SJCRH30 (cell line): ENCODE data around the gene CORO2A. TPM values are rescaled to one million over a fixed set of nuclear protein-coding genes. Genes with fewer than 3 reads are reported as not detected.
"Not testable (repeated sequence)": the region's sequence is repeated elsewhere in the genome, so short reads cannot be mapped to it uniquely, and the experiment has no call there.

Experiments
- DNase-seq, 2 experiments: peaks; one replicate each; pipeline ENCODE4 v3.0.0-alpha.2; 2015 to 2020
- H3K27ac ChIP-seq: fragments of 250-450 bp; sonication (Bioruptor Pico); 2 replicates; pipeline ENCODE4 v1.5.1; 2020; ENCODE audit warnings: mild to moderate bottlenecking, moderate library complexity
- H3K27me3 ChIP-seq: fragments of 250-450 bp; sonication (Bioruptor Pico); 2 replicates; pipeline ENCODE4 v1.5.1; 2020; ENCODE audit warnings: mild to moderate bottlenecking, moderate library complexity
- H3K36me3 ChIP-seq: fragments of 250-450 bp; sonication (Bioruptor Pico); 2 replicates; pipeline ENCODE4 v1.5.1; 2020; ENCODE audit warnings: mild to moderate bottlenecking, moderate library complexity
- H3K4me1 ChIP-seq: fragments of 250-450 bp; sonication (Bioruptor Pico); 2 replicates; pipeline ENCODE4 v1.5.1; 2020; ENCODE audit warnings: mild to moderate bottlenecking, moderate library complexity
- H3K4me3 ChIP-seq: fragments of 250-450 bp; sonication (Bioruptor Pico); 2 replicates; pipeline ENCODE4 v1.5.1; 2020; ENCODE audit warnings: mild to moderate bottlenecking, moderate library complexity
- H3K9me3 ChIP-seq: fragments of 250-450 bp; sonication (Bioruptor Pico); replicated peaks from 2 replicates; pipeline ENCODE4 v1.5.1; 2020; ENCODE audit warnings: mild to moderate bottlenecking, moderate library complexity
- total RNA-seq: library from RNA; depleted of rRNA; stranded (reverse); fragments of >200 nt; shearing (Covaris generic); gene quantifications from 2 replicates; pipeline ENCODE4 v1.2.3, GENCODE V29; 2014; rRNA removed

Gene CORO2A
- total RNA-seq, 1 experiment from 2014 or later = 0.55 TPM

- Histone ChIP-seq H3K4me1 (no peaks in the 10 kb centered on the region), H3K27ac (no peak overlapping the region), H3K9me3 (no peaks in the 10 kb centered on the region), H3K4me3 (no peak overlapping the region), H3K27me3 (no peaks in the 10 kb centered on the region), H3K36me3 (peaks cover 21% of the 10 kb centered on the region)
- DNase-seq = no peak
These were observed 108.0 kb downstream of the CORO2A start for GRCh38 chr9:98084396-98084795.

DNA sequence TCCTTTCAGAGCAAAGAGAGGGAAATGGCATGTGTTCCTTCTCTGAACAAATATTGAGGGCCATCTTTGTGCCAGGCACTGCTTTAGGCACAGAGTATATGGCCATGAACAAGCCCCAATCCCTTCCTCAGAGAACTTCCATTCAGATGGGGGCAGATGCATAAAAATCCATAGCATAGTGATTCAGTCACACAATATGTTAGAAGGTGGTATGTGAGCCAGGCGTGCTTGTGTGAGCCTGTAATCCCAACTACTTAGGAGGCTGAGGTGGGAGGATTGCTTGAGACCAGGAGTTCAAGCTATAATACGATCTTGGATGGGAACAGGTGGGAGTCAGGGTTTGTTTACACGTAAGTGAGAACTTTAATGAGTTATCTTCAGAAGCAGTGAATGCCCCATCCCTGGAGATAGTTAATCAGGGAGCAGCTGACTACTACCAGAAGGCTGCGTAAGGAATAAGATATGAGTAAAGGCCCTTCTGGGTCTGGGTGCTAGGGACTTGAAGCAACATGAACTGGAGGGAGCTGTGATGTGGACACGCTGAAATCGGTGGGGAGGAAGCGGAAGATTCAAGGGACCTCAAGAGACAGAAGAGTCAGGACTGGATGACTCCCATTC lies 108.8 kb downstream of the CORO2A start:
- DNase-seq = peak in 1 of 2 experiments; percentile 13
- Histone ChIP-seq H3K36me3 (peaks cover 23% of the 10 kb centered on the region), H3K27ac (no peak overlapping the region), H3K9me3 (no peaks in the 10 kb centered on the region), H3K4me3 (no peak overlapping the region), H3K4me1 (no peaks in the 10 kb centered on the region), H3K27me3 (no peaks in the 10 kb centered on the region)

DNA sequence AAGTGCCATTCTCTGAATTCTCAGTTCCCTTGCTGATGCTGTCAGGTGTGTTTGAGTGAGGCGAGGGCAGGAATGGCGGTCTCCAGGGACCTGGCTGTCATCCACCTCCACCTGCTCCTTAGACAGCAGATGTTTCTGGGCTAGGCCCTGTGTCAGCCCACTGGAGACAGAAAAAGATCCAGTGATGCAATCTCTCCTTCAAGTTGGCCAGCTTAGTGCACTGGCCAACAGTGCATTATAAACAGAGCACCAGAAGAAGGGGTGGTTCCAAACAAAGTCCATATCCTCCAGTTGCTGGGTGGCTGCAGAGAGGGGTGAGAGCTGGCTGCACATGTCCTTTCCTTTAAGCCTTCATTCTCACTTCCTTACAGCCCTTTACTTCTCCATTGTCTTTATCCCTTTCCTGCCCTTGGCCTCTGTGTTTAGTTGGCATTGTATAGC lies 109.4 kb downstream of the CORO2A start:
- H3K9me3 ChIP-seq = no peaks in the 10 kb centered on the region
- peaks cover 23% of the 10 kb centered on the region for H3K36me3 ChIP-seq
- H3K27me3 ChIP-seq = no peaks in the 10 kb centered on the region
- H3K27ac ChIP-seq = no peak overlapping the region
- H3K4me3 ChIP-seq = no peak overlapping the region
- DNase-seq = no peak
- no peaks in the 10 kb centered on the region for H3K4me1 ChIP-seq

DNA sequence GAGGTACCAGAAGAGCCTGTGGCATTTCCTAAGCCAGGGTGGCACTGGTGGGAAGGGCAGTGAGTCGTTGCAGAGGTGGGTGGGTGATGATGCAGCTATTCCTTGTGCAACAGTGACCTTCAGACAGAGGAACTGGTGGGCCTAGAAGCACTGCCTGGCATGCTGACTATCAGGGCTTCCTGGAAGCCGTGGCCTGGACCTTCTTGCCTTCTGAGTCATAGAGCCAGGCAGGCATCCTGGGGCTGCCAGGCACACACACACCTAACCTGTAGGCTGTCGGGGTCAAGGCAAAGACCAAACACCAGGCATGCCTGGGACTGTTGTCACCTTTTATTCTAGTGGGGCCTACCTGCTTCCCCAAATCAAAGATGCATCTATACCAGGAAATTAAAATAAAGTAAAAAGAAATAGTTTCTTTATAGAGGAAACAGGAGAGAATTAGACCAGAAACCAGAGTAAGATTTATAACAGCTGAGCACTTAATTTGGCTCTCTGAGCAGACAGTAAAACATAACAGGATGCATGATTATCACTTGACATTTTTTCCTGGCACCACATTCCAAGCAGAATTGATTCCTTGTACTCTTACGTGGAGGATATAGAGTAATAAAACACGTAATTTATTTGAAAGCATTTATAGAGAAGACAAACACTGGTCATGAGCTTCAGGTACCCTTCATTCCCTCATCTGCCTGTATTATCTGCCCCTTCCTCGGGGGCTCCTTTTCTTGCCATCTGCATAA lies 110.8 kb downstream of the CORO2A start:
- H3K4me3 ChIP-seq = no peak overlapping the region
- H3K27ac ChIP-seq = no peak overlapping the region
- no peaks in the 10 kb centered on the region for H3K9me3 ChIP-seq
- no peaks in the 10 kb centered on the region for H3K4me1 ChIP-seq
- H3K27me3 ChIP-seq = no peaks in the 10 kb centered on the region
- no peak for DNase-seq
- peaks cover 23% of the 10 kb centered on the region for H3K36me3 ChIP-seq

DNA sequence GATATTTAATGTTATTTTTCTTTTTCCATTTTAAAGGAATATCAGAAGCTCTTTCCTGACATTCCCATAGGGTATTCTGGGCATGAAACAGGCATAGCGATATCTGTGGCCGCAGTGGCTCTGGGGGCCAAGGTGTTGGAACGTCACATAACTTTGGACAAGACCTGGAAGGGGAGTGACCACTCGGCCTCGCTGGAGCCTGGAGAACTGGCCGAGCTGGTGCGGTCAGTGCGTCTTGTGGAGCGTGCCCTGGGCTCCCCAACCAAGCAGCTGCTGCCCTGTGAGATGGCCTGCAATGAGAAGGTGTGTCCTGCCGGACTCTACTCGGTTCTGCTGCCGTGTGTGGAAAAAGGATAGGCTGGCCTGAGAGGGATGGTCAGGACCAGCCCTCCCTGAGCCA lies 111.7 kb downstream of the CORO2A start:
- no peak for DNase-seq
- H3K9me3 ChIP-seq = no peaks in the 10 kb centered on the region
- H3K27me3 ChIP-seq = no peaks in the 10 kb centered on the region
- no peak overlapping the region for H3K27ac ChIP-seq
- no peaks in the 10 kb centered on the region for H3K4me1 ChIP-seq
- H3K36me3 ChIP-seq = peaks cover 23% of the 10 kb centered on the region
- no peak overlapping the region for H3K4me3 ChIP-seq

- H3K9me3 ChIP-seq = no peaks in the 10 kb centered on the region
- no peak for DNase-seq
- H3K27ac ChIP-seq = no peak overlapping the region
- peaks cover 26% of the 10 kb centered on the region for H3K36me3 ChIP-seq
- no peaks in the 10 kb centered on the region for H3K4me1 ChIP-seq
- H3K4me3 ChIP-seq = no peak overlapping the region
- H3K27me3 ChIP-seq = no peaks in the 10 kb centered on the region
These were observed 112.1 kb downstream of the CORO2A start for GRCh38 chr9:98080326-98080725.

DNA sequence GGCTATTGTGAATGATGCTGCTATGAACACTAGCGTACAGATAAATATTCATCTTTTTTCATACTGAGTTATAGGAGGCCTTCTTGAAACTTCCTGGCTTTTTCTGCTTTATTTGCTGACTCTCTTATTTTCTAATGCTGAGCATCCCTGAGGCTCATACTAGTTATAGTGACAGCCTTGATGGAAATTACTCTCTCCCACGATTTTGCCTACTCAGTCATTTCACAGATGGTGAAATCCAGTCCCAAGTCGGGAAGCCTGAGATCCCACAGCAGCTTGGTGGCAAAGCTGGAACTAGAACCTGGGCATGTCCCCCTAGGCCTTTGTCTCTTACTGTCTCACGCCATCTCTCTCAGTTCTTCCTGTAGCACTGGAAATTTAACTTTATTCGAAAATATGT lies 113.5 kb downstream of the CORO2A start:
- Histone ChIP-seq H3K27me3 (no peaks in the 10 kb centered on the region), H3K4me3 (no peak overlapping the region), H3K4me1 (no peaks in the 10 kb centered on the region), H3K9me3 (no peaks in the 10 kb centered on the region), H3K36me3 (peaks cover 26% of the 10 kb centered on the region), H3K27ac (no peak overlapping the region)
- no peak for DNase-seq

GRCh38 chr9:98076514-98076890 lies 115.9 kb downstream of the CORO2A start:
- not testable (repeated sequence) for H3K27ac ChIP-seq, DNase-seq, H3K4me3 ChIP-seq, H3K9me3 ChIP-seq, H3K4me1 ChIP-seq, H3K27me3 ChIP-seq
- peaks cover 15% of the 10 kb centered on the region for H3K36me3 ChIP-seq

GRCh38 chr9:98075332-98075805 lies 117.1 kb downstream of the CORO2A start:
- Histone ChIP-seq H3K9me3 (no peaks in the 10 kb centered on the region), H3K27me3 (no peaks in the 10 kb centered on the region), H3K27ac (no peak overlapping the region), H3K36me3 (peaks cover 8% of the 10 kb centered on the region), H3K4me3 (no peak overlapping the region), H3K4me1 (no peaks in the 10 kb centered on the region)
- peak in 1 of 2 experiments; percentile 17 for DNase-seq

DNA sequence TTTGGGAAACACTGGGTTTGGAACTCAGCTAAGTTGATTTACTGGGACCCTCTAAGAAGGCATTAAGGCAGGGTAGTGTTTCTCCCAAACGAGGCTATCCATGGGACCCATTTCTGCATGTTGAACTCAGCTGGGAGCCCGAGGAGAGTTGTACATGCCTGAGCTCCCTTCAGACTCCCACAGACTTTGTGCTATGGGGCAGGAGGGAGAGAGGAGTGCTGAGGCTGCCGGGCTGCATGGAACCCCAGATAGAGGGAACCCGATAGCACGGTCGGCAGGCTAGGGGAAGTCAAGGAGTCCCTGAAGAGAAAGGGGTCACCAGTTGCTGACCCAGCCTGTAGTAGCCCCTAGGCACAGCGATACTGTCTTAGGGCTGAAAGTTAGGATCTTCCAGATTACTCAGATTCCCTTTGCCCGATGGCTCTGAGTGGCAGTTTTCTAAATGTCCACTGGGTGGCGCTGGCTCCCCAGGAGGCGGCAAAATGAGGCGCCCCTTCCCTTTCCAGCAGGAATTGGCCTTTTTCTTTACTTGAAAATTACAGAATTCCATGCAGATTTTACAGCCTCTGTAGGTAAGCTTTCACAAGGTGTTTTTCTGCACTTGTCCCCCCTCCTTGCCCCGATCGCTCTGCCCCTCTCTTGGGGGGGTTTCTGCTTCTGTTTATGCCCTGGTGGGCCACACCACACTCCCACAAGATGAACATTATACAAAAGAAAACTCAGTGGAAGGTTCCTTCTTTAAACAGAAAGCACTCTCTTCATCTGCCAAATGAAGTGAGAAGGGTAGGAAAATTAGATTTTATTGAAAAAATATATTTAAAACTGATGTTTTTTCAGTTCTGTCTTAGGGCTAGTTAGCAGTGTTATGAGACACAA lies 118.1 kb downstream of the CORO2A start:
- Histone ChIP-seq H3K4me1 (no peaks in the 10 kb centered on the region), H3K27me3 (no peaks in the 10 kb centered on the region), H3K36me3 (peaks cover 4% of the 10 kb centered on the region; the same call in 1 of the 2 replicates), H3K27ac (no peak overlapping the region), H3K9me3 (no peaks in the 10 kb centered on the region), H3K4me3 (no peak overlapping the region)
- peak; percentile 56 to 82 for DNase-seq

DNA sequence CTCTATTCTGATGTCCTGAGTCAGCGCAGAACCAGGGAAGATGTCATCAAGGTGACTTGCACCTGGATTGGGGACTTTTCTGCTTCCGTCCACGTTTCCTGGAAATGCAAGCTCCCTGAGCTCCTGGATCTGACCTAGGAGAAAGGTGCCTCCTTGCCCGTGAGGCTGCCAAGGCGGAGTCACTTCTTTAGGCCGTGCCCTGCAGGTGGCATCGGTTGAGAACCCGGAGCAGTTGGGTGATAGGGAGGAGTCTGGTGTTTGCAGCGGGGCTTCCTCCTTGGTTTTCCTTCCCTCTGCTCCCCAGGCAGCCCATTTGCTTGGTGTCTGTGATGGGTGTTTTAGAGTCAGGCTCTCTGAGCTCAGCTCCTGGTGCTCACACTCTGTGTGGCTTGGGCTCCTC lies 120.7 kb downstream of the CORO2A start:
- no peaks in the 10 kb centered on the region for H3K4me1 ChIP-seq
- H3K4me3 ChIP-seq = no peak overlapping the region
- H3K36me3 ChIP-seq = peaks cover 13% of the 10 kb centered on the region
- DNase-seq = no peak
- H3K27me3 ChIP-seq = no peaks in the 10 kb centered on the region
- H3K9me3 ChIP-seq = no peaks in the 10 kb centered on the region
- no peak overlapping the region for H3K27ac ChIP-seq

Other genes with a start within 250 kb of the CORO2A start
- gene ANP32B, start 209.3 kb downstream of the CORO2A start, total RNA-seq = 40.7 and 45.7 TPM in 2 replicates
- gene NANS, start 135.9 kb downstream of the CORO2A start, total RNA-seq = 56.0 and 60.4 TPM in 2 replicates
- 0.22 and 0.30 TPM in 2 replicates for gene TRIM14, start 73.4 kb downstream of the CORO2A start, total RNA-seq
- gene TBC1D2, start 63.0 kb upstream of the CORO2A start, total RNA-seq = 1.4 and 1.8 TPM in 2 replicates